Kidney (tissue), 14 donors: ENCODE measurements around the gene ST6GALNAC6. TPM values are rescaled to one million over a fixed set of nuclear protein-coding genes. Genes with fewer than 3 reads are reported as not detected.

Experiments used
- DNase-seq, 5 donors: peaks; one replicate each; pipeline ENCODE4 v3.0.0-alpha.2; 2013 to 2020
- FAIRE-seq: peaks from 2 replicates; lab custom pipeline; 2012; peaks lifted over from hg19 to GRCh38; lab: Jason Lieb, UNC
- H3K27ac ChIP-seq, 2 donors: one replicate each; pipeline ENCODE4 v1.7.0; 2013; ENCODE audit warnings: low read depth in 2 of 2, low read length in 2 of 2, inconsistent platforms in 1 of 2
- H3K27me3 ChIP-seq: one replicate; pipeline ENCODE4 v1.7.1; 2013; ENCODE audit warnings: low read length, inconsistent platforms; ENCODE audit not compliant: control insufficient read depth, insufficient read depth
- H3K36me3 ChIP-seq, 3 donors: one replicate each; pipeline versions ENCODE4 v1.7.0 to v1.7.1; 2013; ENCODE audit warnings: low read length in 3 of 3, control low read depth in 1 of 3, inconsistent platforms in 1 of 3; ENCODE audit not compliant: insufficient read depth in 3 of 3, control insufficient read depth in 2 of 3
- H3K4me1 ChIP-seq, 3 donors: one replicate each; pipeline versions ENCODE4 v1.7.0 to v1.7.1; 2013; ENCODE audit warnings: low read length in 3 of 3, inconsistent platforms in 1 of 3, low read depth in 1 of 3; ENCODE audit not compliant: control insufficient read depth in 2 of 3, insufficient read depth in 2 of 3
- H3K4me3 ChIP-seq, 3 donors: one replicate each; pipeline versions ENCODE4 v1.7.0 to v1.8.1; 2013; ENCODE audit warnings: low read length in 3 of 3, control low read depth in 1 of 3, inconsistent platforms in 1 of 3
- H3K9ac ChIP-seq, 3 donors: one replicate each; pipeline versions ENCODE4 v1.7.0 to v1.7.1; 2013; ENCODE audit warnings: low read length in 3 of 3, control low read depth in 1 of 3, inconsistent platforms in 1 of 3
- H3K9me3 ChIP-seq, 3 donors: one replicate each; pipeline versions ENCODE4 v1.7.0 to v1.7.1; 2013; ENCODE audit warnings: low read length in 3 of 3, control low read depth in 1 of 3, inconsistent platforms in 1 of 3; ENCODE audit not compliant: control insufficient read depth in 2 of 3, insufficient read depth in 1 of 3
- CTCF ChIP-seq: IDR thresholded peaks from 3 replicates; pipeline ENCODE4 v1.5.1; 2012; ENCODE audit warnings: mild to moderate bottlenecking, moderate library complexity, borderline replicate concordance; ENCODE audit not compliant: insufficient read depth; ENCODE audit errors: extremely low read depth
- intact Hi-C: fragments of 100-400 bp; cut with DNase I; formaldehyde crosslinking; loops from one replicate; pipeline ENCODE4 v1.11.1; 2022
- polyA plus RNA-seq: library from polyadenylated mRNA; stranded (reverse); fragments of 350-450 nt; fragmentation: Illumina TruSeq; extraction: RNeasy Lipid Tissue Mini Kit (QIAGEN cat#74804); gene quantifications from one replicate; pipeline ENCODE4 v1.2.3, GENCODE V29; 2014; ENCODE audit warnings: low read depth, low replicate concordance; ENCODE audit not compliant: insufficient read depth
- total RNA-seq: library from RNA; stranded (reverse); fragmentation: NEBNext Ultra II Directional; extraction: Animal tissue kit (Norgen Biotek cat#: 25700); gene quantifications from one replicate; pipeline ENCODE4 v1.2.1, GENCODE V29; 2021
- donor health status: control.
- donor health status: control.
- donor health status: control.
- donor health status: control.
- donor health status: control.
- donor health status: DM: yes; HTN: yes; CAD: no.
- donor health status: Normal renal cell carcinoma (clear cell type).

The ST6GALNAC6 gene
- total and polyA plus RNA-seq, 2 donors from 2014 or later = 74.6 to 75.0 TPM

- Histone ChIP-seq H3K4me1 (peaks cover 4 to 27% (median 26%) of the 10 kb centered on the region in 3 donors), H3K9ac (no peak overlapping the region), H3K27me3 (no peaks in the 10 kb centered on the region), H3K36me3 (no peaks in the 10 kb centered on the region), H3K9me3 (no peaks in the 10 kb centered on the region), H3K4me3 (no peak overlapping the region), H3K27ac (no peak overlapping the region)
- peak in 2 of 5 donors; percentile 52 to 75 for DNase-seq
- intact Hi-C loops = no loop called here
- FAIRE-seq = no peak
- TF ChIP-seq CTCF = no peak
Measured at GRCh38 chr9:127908660-127908926, 9.2 kb upstream of the ST6GALNAC6 start.

DNA sequence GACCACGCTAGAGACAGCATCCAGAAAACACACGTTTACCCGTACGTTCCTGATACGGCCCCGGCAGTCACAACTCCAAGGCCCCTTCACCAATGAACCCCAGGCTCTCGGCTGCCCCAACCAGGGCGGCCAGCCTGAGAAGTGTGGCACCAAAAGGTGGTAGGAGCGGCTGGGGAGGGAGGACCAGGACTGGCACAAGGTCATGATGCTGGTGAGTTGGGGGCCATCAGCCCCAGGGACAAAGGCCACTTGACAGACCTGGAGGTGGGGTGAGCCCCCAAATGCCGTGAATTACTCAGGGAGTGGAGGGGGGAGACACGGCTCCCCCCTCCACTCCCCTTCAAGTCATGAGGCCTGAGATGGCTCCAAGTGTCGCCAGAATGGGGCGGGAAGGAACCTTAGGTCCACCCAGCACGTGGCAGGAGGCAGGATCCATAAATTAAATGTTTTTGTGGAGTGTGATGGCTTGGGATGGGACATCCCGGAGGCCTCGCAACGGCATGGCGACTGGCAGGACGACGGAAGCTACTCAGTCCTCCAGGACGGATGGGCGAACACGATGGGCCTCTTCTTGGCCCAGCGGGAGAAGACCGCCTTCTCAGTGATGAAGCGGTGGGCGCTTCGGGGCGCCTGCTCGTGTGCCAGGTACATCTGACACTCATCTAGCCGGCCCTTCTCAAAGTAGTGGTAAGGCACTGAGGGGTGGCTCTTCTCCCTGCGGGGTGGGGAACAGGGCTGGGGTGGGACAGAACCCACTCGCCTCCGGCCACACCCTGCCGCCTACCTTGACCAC is 8.7 kb upstream of the ST6GALNAC6 start:
- Histone ChIP-seq H3K9me3 (no peaks in the 10 kb centered on the region), H3K9ac (no peak overlapping the region), H3K4me3 (no peak overlapping the region), H3K27me3 (no peaks in the 10 kb centered on the region), H3K36me3 (no peaks in the 10 kb centered on the region), H3K4me1 (peaks cover 4 to 31% (median 31%) of the 10 kb centered on the region in 3 donors), H3K27ac (no peak overlapping the region)
- DNase-seq (peak in 1 of 5 donors; percentile 60), FAIRE-seq (no peak)
- intact Hi-C loops = no loop called here
- no peak for TF ChIP-seq CTCF

GRCh38 chr9:127905788-127906191 is 6.4 kb upstream of the ST6GALNAC6 start:
- peaks cover 4 to 31% (median 31%) of the 10 kb centered on the region in 3 donors for H3K4me1 ChIP-seq
- H3K36me3 ChIP-seq = no peaks in the 10 kb centered on the region
- no peaks in the 10 kb centered on the region for H3K27me3 ChIP-seq
- H3K4me3 ChIP-seq = no peak overlapping the region
- FAIRE-seq (no peak), DNase-seq (peak in 2 of 5 donors; percentile 65 to 83)
- intact Hi-C loops = no loop called here
- H3K27ac ChIP-seq = peak overlapping the region; percentile 80 to 85
- TF ChIP-seq CTCF = no peak
- peak overlapping the region in 1 of 3 donors; percentile 67 for H3K9ac ChIP-seq
- no peaks in the 10 kb centered on the region for H3K9me3 ChIP-seq
